Ovary (tissue), 9 donors: ENCODE results near the gene SLC15A1. TPM values are rescaled to one million over a fixed set of nuclear protein-coding genes. Genes with fewer than 3 reads are reported as not detected.

ENCODE experiments used
- DNase-seq, 5 donors: peaks; one replicate each; pipeline ENCODE4 v3.0.0-alpha.2; 2019 to 2020
- H3K27ac ChIP-seq, 2 donors: fragments of 200-600 bp; one replicate each; pipeline versions ENCODE4 v1.5.1 to v1.8.0; 2019 to 2022
- H3K27me3 ChIP-seq: fragments of 200-600 bp; one replicate; pipeline ENCODE4 v1.8.0; 2022
- H3K36me3 ChIP-seq: fragments of 200-600 bp; sonication (generic); one replicate; pipeline ENCODE4 v1.5.1; 2019
- H3K4me1 ChIP-seq: one replicate; pipeline ENCODE4 v1.8.1; 2013; ENCODE audit warnings: mild to moderate bottlenecking, moderate library complexity; ENCODE audit not compliant: insufficient read depth
- H3K4me3 ChIP-seq: fragments of 200-600 bp; sonication (generic); one replicate; pipeline ENCODE4 v1.5.1; 2017
- H3K9me3 ChIP-seq, 2 donors: fragments of 200-600 bp in 1 of 2; sonication (generic) in 1 of 2; one replicate each; pipeline versions ENCODE4 v1.5.1 to v1.8.1; 2013 to 2019; ENCODE audit warnings: mild to moderate bottlenecking in 1 of 2, moderate library complexity in 1 of 2
- CTCF ChIP-seq, 3 donors: fragments of 450-650 bp in 2 of 3; fragments of 200-600 bp in 1 of 3; IDR thresholded peaks; one replicate each; pipeline versions ENCODE4 v1.5.1 to v1.8.0; 2016 to 2022; ENCODE audit warnings: antibody characterized with exemption in 3 of 3, mild to moderate bottlenecking in 1 of 3
- EP300 ChIP-seq: sonication (generic); formaldehyde crosslinking; IDR thresholded peaks from one replicate; pipeline ENCODE4 v1.6.1; 2017; ENCODE audit warnings: antibody characterized with exemption
- POLR2A ChIP-seq: fragments of 450-650 bp; IDR thresholded peaks from one replicate; pipeline ENCODE4 v1.6.1; 2017; ENCODE audit warnings: antibody characterized with exemption, mild to moderate bottlenecking, moderate library complexity
- WGBS, 3 donors: extraction: QIAGEN DNeasy Blood & Tissue Kit in 1 of 3; methylation state at CpG; one replicate each; pipeline versions ENCODE4 v1.1.5 to v1.1.7; 2013 to 2017; 5-methylcytosine and 5-hydroxymethylcytosine counted together
- intact Hi-C, 4 donors: fragments of 100-400 bp; cut with DNase I; formaldehyde crosslinking; loops; one replicate each; pipeline versions ENCODE4 v1.11.0 to v1.15.1; 2022 to 2023
- polyA plus RNA-seq, 2 donors: library from polyadenylated mRNA; stranded (reverse); fragments of 200-250 nt in 1 of 2; fragments of 350-450 nt in 1 of 2; fragmentation: Illumina TruSeq in 1 of 2; extraction: RNeasy Lipid Tissue Mini Kit (QIAGEN cat#74804) in 1 of 2; gene quantifications; one replicate each; pipeline ENCODE4 v1.2.3, GENCODE V29; 2013 to 2014
- total RNA-seq, 7 donors: library from RNA; depleted of rRNA in 2 of 7; stranded (reverse); fragments of >200 nt in 2 of 7; fragmentation: NEBNext Ultra II Directional in 3 of 7; extraction: Animal tissue kit (Norgen Biotek cat#: 25700) in 3 of 7; gene quantifications; one replicate each; pipeline versions ENCODE4 v1.1.0 to v1.2.4, GENCODE V29; 2016 to 2023
- donor health status: DM: no; HTN: no; CAD: no; lungs with moderate emphysema.
- donor health status: DM: no; HTN: no; CAD: no.
- donor health status: Bipolar disorder and iron deficiency.
- donor health status: DM: yes; HTN: yes; CAD: no.
- donor health status: DM: no; HTN: no; CAD: no.
- donor health status: DM: yes; HTN: yes; CAD: no.

SLC15A1 gene
- total and polyA plus RNA-seq, 9 donors = 0.05 to 1.3 (median 0.13) TPM; not detected in 3

GRCh38 chr13:98781045-98781444 lies 28.6 kb upstream of the SLC15A1 start:
- Histone ChIP-seq H3K36me3 (no peaks in the 10 kb centered on the region), H3K27ac (no peak overlapping the region), H3K4me1 (no peaks in the 10 kb centered on the region), H3K9me3 (no peaks in the 10 kb centered on the region), H3K4me3 (no peak overlapping the region), H3K27me3 (no peaks in the 10 kb centered on the region)
- TF ChIP-seq CTCF (IDR thresholded peaks at IDR 0.05) = no peak
- TF ChIP-seq POLR2A = no peak
- no peak for TF ChIP-seq EP300
- 72 to 86% (median 77%) methylated on average over 11 of the region's 11 CpGs for WGBS, 3 donors
- intact Hi-C loops = no loop called here
- no peak for DNase-seq

- H3K36me3 ChIP-seq = no peaks in the 10 kb centered on the region
- intact Hi-C loops = no loop called here
- no peak for TF ChIP-seq CTCF (IDR thresholded peaks at IDR 0.05)
- no peak for TF ChIP-seq POLR2A
- no peak for TF ChIP-seq EP300
- H3K27ac ChIP-seq = no peak overlapping the region
- WGBS, 3 donors = 51 to 63% (median 58%) methylated on average over 2 of the region's 2 CpGs
- DNase-seq = no peak
- no peaks in the 10 kb centered on the region for H3K27me3 ChIP-seq
- H3K4me1 ChIP-seq = no peaks in the 10 kb centered on the region
- H3K9me3 ChIP-seq = no peaks in the 10 kb centered on the region
- H3K4me3 ChIP-seq = no peak overlapping the region
Measured at GRCh38 chr13:98780451-98780850, 28.0 kb upstream of the SLC15A1 start.

DNA sequence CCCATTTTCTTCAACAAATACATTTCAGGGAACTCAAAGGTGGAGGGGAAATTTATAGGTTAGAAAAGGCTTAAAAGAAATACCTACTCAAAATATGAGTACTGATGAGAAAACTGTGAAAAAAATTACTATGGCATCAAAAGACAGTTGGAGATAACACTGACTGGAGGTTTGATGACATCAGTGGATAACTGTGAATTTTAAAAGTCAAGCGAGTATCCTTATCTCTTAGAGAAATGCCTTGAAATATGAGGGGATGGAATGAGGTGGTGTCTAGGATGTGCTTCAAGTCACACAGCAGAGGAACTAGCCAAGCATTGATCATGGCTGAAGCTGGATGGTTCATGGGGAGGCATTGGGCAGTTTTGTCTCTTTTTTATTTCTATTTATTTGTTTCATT lies 27.2 kb upstream of the SLC15A1 start:
- H3K4me3 ChIP-seq = no peak overlapping the region
- no peak for DNase-seq
- no peak for TF ChIP-seq CTCF (IDR thresholded peaks at IDR 0.05)
- no peak for TF ChIP-seq EP300
- TF ChIP-seq POLR2A = no peak
- no peaks in the 10 kb centered on the region for H3K27me3 ChIP-seq
- H3K9me3 ChIP-seq = no peaks in the 10 kb centered on the region
- H3K4me1 ChIP-seq = no peaks in the 10 kb centered on the region
- H3K36me3 ChIP-seq = no peaks in the 10 kb centered on the region
- intact Hi-C loops = no loop called here
- 48 to 56% (median 55%) methylated on average over 1 of the region's 1 CpG for WGBS, 3 donors
- no peak overlapping the region for H3K27ac ChIP-seq

GRCh38 chr13:98778749-98779148 lies 26.3 kb upstream of the SLC15A1 start:
- no peak overlapping the region for H3K27ac ChIP-seq
- 26 to 53% (median 46%) methylated on average over 8 of the region's 8 CpGs for WGBS, 3 donors
- intact Hi-C loops = no loop called here
- no peaks in the 10 kb centered on the region for H3K4me1 ChIP-seq
- no peaks in the 10 kb centered on the region for H3K36me3 ChIP-seq
- H3K4me3 ChIP-seq = no peak overlapping the region
- TF ChIP-seq CTCF (IDR thresholded peaks at IDR 0.05) = no peak
- no peak for TF ChIP-seq EP300
- no peak for TF ChIP-seq POLR2A
- no peak for DNase-seq
- H3K9me3 ChIP-seq = no peaks in the 10 kb centered on the region
- H3K27me3 ChIP-seq = no peaks in the 10 kb centered on the region

DNA sequence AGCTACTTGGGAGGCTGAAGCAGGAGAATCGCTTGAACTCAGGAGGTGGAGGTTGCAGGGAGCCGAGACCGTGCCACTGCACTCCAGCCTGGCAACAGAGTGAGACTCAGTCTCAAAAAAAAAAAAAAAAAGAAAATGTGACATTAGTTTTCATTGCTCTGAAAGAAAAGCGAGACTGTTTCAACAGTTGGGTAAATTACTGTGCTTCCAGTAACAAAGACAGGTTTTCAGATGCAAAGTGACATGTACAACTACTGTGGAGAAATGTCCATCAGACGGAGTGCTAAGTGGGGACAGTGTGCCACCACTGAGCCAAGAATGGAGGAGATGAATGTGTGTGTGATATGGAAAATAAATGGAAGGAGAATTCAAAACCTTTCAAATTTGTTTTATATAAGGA lies 24.2 kb upstream of the SLC15A1 start:
- intact Hi-C loops = no loop called here
- H3K36me3 ChIP-seq = no peaks in the 10 kb centered on the region
- no peak overlapping the region for H3K27ac ChIP-seq
- no peak overlapping the region for H3K4me3 ChIP-seq
- 74 to 89% (median 81%) methylated on average over 5 of the region's 5 CpGs for WGBS, 3 donors
- TF ChIP-seq EP300 (no peak), POLR2A (no peak)
- DNase-seq = no peak
- H3K9me3 ChIP-seq = no peaks in the 10 kb centered on the region
- H3K27me3 ChIP-seq = no peaks in the 10 kb centered on the region
- H3K4me1 ChIP-seq = no peaks in the 10 kb centered on the region
